ENCODE measurements around the gene HEATR5B.

DNA sequence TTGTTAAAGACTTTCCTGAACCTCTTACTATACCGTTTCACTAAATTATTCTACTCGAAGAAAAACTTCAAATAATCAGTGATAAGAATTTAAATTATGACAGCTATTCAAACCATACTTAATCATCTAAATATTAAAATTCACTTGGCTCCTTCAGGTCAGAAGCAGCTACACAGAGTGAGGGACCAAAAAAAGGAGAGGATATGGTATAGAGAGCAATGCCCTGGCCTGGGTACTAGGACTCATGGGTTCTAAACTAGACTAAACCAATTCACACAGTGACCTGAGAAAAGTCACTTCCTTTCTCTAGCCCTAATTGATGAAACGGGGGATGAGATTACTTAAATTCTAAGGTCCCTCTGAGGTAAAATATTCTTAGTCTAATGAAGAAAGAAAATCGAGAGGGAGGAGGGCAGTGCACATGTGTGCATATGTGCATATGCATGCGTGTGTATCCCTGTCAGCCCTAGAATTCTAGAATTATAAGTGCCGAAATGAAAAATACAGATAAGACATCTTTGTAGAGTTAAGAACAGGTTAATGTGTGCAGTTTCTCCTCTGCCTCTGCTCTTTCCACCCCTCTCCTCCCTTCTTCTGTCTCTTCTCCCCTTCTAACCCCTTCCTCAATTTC, 129.1 kb downstream of the HEATR5B start:
- TF ChIP-seq REST (IDR thresholded peaks at IDR 0.05; ENCODE audit: insufficient replicate concordance, low read depth) = no peak
- TF ChIP-seq, protein P1, sequence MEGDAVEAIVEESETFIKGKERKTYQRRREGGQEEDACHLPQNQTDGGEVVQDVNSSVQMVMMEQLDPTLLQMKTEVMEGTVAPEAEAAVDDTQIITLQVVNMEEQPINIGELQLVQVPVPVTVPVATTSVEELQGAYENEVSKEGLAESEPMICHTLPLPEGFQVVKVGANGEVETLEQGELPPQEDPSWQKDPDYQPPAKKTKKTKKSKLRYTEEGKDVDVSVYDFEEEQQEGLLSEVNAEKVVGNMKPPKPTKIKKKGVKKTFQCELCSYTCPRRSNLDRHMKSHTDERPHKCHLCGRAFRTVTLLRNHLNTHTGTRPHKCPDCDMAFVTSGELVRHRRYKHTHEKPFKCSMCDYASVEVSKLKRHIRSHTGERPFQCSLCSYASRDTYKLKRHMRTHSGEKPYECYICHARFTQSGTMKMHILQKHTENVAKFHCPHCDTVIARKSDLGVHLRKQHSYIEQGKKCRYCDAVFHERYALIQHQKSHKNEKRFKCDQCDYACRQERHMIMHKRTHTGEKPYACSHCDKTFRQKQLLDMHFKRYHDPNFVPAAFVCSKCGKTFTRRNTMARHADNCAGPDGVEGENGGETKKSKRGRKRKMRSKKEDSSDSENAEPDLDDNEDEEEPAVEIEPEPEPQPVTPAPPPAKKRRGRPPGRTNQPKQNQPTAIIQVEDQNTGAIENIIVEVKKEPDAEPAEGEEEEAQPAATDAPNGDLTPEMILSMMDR (IDR thresholded peaks at IDR 0.05; ENCODE audit: insufficient read depth, low read length) = no peak
